ENCODE data around the gene TIRAP.
"Not testable (repeated sequence)": the region's sequence is repeated elsewhere in the genome, so short reads cannot be mapped to it uniquely, and the experiment has no call there.

The TIRAP gene, protein sequence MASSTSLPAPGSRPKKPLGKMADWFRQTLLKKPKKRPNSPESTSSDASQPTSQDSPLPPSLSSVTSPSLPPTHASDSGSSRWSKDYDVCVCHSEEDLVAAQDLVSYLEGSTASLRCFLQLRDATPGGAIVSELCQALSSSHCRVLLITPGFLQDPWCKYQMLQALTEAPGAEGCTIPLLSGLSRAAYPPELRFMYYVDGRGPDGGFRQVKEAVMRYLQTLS

GRCh38 chr11:126282736-126283591 is at the start of gene TIRAP:
Gene TIRAP (plus strand): TSS chr11:126283093. CDS start chr11:126290895, 7,802 bp downstream.
- H3K27me3 ChIP-seq (ENCODE audit: control insufficient read depth, insufficient read depth, low read length), result peaks cover 22% of the 10 kb centered on the region
- no peaks in the 10 kb centered on the region for H3K9me3 ChIP-seq (ENCODE audit: control insufficient read depth, insufficient read depth, low read length)
- peak within 1 kb of the TSS; percentile 82 for H3K4me3 ChIP-seq (ENCODE audit: low read depth, low read length)
- H3K9ac ChIP-seq (ENCODE audit: low read depth, low read length), result peak within 1 kb of the TSS; percentile 50
- no peaks in the 10 kb centered on the region for H3K36me3 ChIP-seq (ENCODE audit: control insufficient read depth, insufficient read depth, low read length)
- H3K4me1 ChIP-seq (ENCODE audit: control insufficient read depth, insufficient read depth, low read length), result peaks cover 5% of the 10 kb centered on the region

- Histone ChIP-seq H3K4me3 (ENCODE audit: low read depth, low read length) (no peak overlapping the region), H3K36me3 (ENCODE audit: control insufficient read depth, insufficient read depth, low read length) (no peaks in the 10 kb centered on the region), H3K9ac (ENCODE audit: low read depth, low read length) (no peak overlapping the region), H3K9me3 (ENCODE audit: control insufficient read depth, insufficient read depth, low read length) (no peaks in the 10 kb centered on the region), H3K27me3 (ENCODE audit: control insufficient read depth, insufficient read depth, low read length) (no peaks in the 10 kb centered on the region), H3K4me1 (ENCODE audit: control insufficient read depth, insufficient read depth, low read length) (no peaks in the 10 kb centered on the region)
Measured at GRCh38 chr11:126233391-126233790, 49.5 kb upstream of the TIRAP start.

DNA sequence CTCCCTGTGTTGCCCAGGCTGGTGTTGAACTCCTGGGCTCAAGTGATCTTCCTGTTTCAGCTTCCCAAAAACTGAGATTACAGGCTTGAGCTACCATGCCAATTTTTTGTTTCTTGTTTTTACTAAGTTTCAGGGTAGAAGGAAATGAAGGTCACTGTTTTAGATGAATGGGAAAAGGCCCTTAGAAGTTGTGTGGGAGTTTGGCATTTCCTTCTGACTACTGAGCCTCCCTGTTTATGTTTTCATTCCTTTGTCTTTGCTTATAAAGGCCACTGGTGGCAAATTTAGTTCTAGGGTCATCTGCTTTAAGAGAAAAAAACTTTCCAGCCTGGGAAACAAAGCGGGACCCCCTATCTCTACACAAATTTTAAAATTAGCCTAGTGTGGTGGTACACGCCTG is 36.3 kb upstream of the TIRAP start:
- Histone ChIP-seq H3K4me1 (ENCODE audit: control insufficient read depth, insufficient read depth, low read length) (no peaks in the 10 kb centered on the region), H3K9me3 (ENCODE audit: control insufficient read depth, insufficient read depth, low read length) (no peaks in the 10 kb centered on the region), H3K27me3 (ENCODE audit: control insufficient read depth, insufficient read depth, low read length) (no peaks in the 10 kb centered on the region), H3K9ac (ENCODE audit: low read depth, low read length) (no peak overlapping the region), H3K4me3 (ENCODE audit: low read depth, low read length) (no peak overlapping the region), H3K36me3 (ENCODE audit: control insufficient read depth, insufficient read depth, low read length) (peaks cover 9% of the 10 kb centered on the region)

DNA sequence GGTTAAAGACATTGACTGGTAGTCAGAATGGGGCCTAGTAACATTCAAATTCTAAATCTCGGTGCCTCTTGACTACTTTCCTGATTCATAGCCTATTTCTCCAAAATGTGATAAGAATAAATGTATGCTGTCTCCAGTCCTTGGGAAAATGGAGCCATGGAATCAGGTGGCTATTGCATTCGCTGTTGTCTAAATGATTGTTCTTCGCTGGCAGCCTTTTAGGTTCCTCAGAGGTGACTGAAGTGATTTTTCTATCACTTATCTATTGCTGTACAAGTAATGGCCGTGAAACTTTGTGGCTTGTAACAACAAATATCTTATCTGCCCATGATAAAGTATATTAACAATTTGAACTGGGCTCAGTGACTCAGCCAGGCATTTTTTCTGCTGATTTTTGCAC is 29.6 kb upstream of the TIRAP start:
- Histone ChIP-seq H3K4me1 (ENCODE audit: control insufficient read depth, insufficient read depth, low read length) (no peaks in the 10 kb centered on the region), H3K4me3 (ENCODE audit: low read depth, low read length) (no peak overlapping the region), H3K9ac (ENCODE audit: low read depth, low read length) (no peak overlapping the region), H3K27me3 (ENCODE audit: control insufficient read depth, insufficient read depth, low read length) (no peaks in the 10 kb centered on the region), H3K36me3 (ENCODE audit: control insufficient read depth, insufficient read depth, low read length) (peaks cover 16% of the 10 kb centered on the region), H3K9me3 (ENCODE audit: control insufficient read depth, insufficient read depth, low read length) (no peaks in the 10 kb centered on the region)

DNA sequence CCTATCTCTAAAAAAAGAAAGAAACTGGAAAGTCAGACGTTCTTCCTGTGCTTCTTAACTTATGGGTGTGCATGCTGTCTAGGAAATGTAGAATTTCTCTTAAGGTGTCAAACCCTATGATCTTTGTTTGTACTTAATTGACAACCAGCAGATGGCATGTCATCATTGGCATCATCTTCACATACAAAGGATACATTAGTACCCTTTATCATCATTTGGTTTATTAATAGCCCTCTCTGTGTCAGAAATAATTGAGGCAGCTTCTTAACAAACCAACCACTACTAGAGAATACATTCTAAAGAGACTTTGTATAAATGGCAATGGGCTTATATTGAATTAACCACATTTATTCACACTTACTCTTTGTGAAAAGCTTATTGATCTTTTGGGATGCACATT is 28.1 kb upstream of the TIRAP start:
- H3K9ac ChIP-seq (ENCODE audit: low read depth, low read length), result no peak overlapping the region
- H3K4me1 ChIP-seq (ENCODE audit: control insufficient read depth, insufficient read depth, low read length), result no peaks in the 10 kb centered on the region
- no peak overlapping the region for H3K4me3 ChIP-seq (ENCODE audit: low read depth, low read length)
- no peaks in the 10 kb centered on the region for H3K9me3 ChIP-seq (ENCODE audit: control insufficient read depth, insufficient read depth, low read length)
- H3K27me3 ChIP-seq (ENCODE audit: control insufficient read depth, insufficient read depth, low read length), result no peaks in the 10 kb centered on the region
- peaks cover 16% of the 10 kb centered on the region for H3K36me3 ChIP-seq (ENCODE audit: control insufficient read depth, insufficient read depth, low read length)

- not testable (repeated sequence) for H3K4me3 ChIP-seq (ENCODE audit: low read depth, low read length); H3K27me3 ChIP-seq (ENCODE audit: control insufficient read depth, insufficient read depth, low read length); H3K9ac ChIP-seq (ENCODE audit: low read depth, low read length); H3K9me3 ChIP-seq (ENCODE audit: control insufficient read depth, insufficient read depth, low read length); H3K4me1 ChIP-seq (ENCODE audit: control insufficient read depth, insufficient read depth, low read length)
- H3K36me3 ChIP-seq (ENCODE audit: control insufficient read depth, insufficient read depth, low read length), result peaks cover 16% of the 10 kb centered on the region
Measured at GRCh38 chr11:126255507-126255906, 27.4 kb upstream of the TIRAP start.

DNA sequence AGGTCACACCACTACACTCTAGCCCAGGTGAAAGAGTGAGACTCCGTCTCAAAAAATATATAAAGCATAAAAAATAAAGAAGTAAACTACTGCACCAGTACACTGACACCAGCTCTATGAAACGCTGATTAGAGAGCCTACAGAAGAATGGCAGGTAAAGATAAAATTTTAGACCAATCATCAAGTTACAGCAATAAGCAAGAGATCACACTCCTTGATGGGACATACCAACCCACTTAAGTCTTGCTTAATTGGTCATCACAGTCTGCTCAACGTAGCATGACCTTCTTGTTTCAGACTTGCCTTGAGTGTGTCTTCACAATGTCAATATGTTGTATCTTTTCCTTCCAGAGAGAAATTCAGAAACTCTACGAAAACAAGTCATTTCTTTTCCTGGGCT is 26.7 kb upstream of the TIRAP start:
- no peaks in the 10 kb centered on the region for H3K9me3 ChIP-seq (ENCODE audit: control insufficient read depth, insufficient read depth, low read length)
- H3K4me1 ChIP-seq (ENCODE audit: control insufficient read depth, insufficient read depth, low read length), result no peaks in the 10 kb centered on the region
- H3K36me3 ChIP-seq (ENCODE audit: control insufficient read depth, insufficient read depth, low read length), result peaks cover 20% of the 10 kb centered on the region
- no peaks in the 10 kb centered on the region for H3K27me3 ChIP-seq (ENCODE audit: control insufficient read depth, insufficient read depth, low read length)
- H3K4me3 ChIP-seq (ENCODE audit: low read depth, low read length), result no peak overlapping the region
- no peak overlapping the region for H3K9ac ChIP-seq (ENCODE audit: low read depth, low read length)

GRCh38 chr11:126257144-126257543 is 25.7 kb upstream of the TIRAP start:
- Histone ChIP-seq H3K4me1 (ENCODE audit: control insufficient read depth, insufficient read depth, low read length) (no peaks in the 10 kb centered on the region), H3K36me3 (ENCODE audit: control insufficient read depth, insufficient read depth, low read length) (peaks cover 22% of the 10 kb centered on the region), H3K9ac (ENCODE audit: low read depth, low read length) (no peak overlapping the region), H3K4me3 (ENCODE audit: low read depth, low read length) (no peak overlapping the region), H3K27me3 (ENCODE audit: control insufficient read depth, insufficient read depth, low read length) (no peaks in the 10 kb centered on the region), H3K9me3 (ENCODE audit: control insufficient read depth, insufficient read depth, low read length) (no peaks in the 10 kb centered on the region)

GRCh38 chr11:126257764-126258163 is 25.1 kb upstream of the TIRAP start:
- Histone ChIP-seq H3K27me3 (ENCODE audit: control insufficient read depth, insufficient read depth, low read length) (no peaks in the 10 kb centered on the region), H3K9me3 (ENCODE audit: control insufficient read depth, insufficient read depth, low read length) (no peaks in the 10 kb centered on the region), H3K36me3 (ENCODE audit: control insufficient read depth, insufficient read depth, low read length) (peaks cover 26% of the 10 kb centered on the region), H3K4me3 (ENCODE audit: low read depth, low read length) (no peak overlapping the region), H3K9ac (ENCODE audit: low read depth, low read length) (no peak overlapping the region), H3K4me1 (ENCODE audit: control insufficient read depth, insufficient read depth, low read length) (no peaks in the 10 kb centered on the region)

DNA sequence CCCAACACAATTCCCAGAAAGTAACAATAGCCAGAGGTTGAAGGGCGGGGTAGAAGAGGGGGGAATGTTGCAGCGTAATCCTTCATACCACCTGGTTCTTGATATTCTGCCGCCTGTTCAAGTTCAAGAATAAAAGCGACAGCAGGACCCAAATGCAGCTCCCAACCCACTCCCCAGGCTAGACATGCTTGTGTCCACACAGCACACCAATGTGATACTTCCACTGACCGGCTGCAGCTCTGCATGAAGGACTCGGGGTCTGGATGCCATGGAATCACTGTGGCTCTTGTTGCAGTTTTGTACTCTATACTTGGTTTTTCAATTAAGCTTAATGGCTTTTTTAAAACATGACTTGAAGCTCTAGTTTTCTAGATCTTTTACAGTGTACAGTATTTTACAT is 20.7 kb upstream of the TIRAP start:
- Histone ChIP-seq H3K36me3 (ENCODE audit: control insufficient read depth, insufficient read depth, low read length) (peaks cover 55% of the 10 kb centered on the region), H3K9ac (ENCODE audit: low read depth, low read length) (no peak overlapping the region)

GRCh38 chr11:126263489-126263888 is 19.4 kb upstream of the TIRAP start:
- H3K4me1 ChIP-seq (ENCODE audit: control insufficient read depth, insufficient read depth, low read length), result peaks cover 4% of the 10 kb centered on the region
- no peaks in the 10 kb centered on the region for H3K9me3 ChIP-seq (ENCODE audit: control insufficient read depth, insufficient read depth, low read length)
- H3K4me3 ChIP-seq (ENCODE audit: low read depth, low read length), result no peak overlapping the region
- H3K27me3 ChIP-seq (ENCODE audit: control insufficient read depth, insufficient read depth, low read length), result no peaks in the 10 kb centered on the region
- no peak overlapping the region for H3K9ac ChIP-seq (ENCODE audit: low read depth, low read length)
- H3K36me3 ChIP-seq (ENCODE audit: control insufficient read depth, insufficient read depth, low read length), result peaks cover 52% of the 10 kb centered on the region

More for the DNA sequence above, 20.7 kb upstream of the TIRAP start:
- H3K9me3 ChIP-seq (ENCODE audit: control insufficient read depth, insufficient read depth, low read length), result no peaks in the 10 kb centered on the region
- no peaks in the 10 kb centered on the region for H3K27me3 ChIP-seq (ENCODE audit: control insufficient read depth, insufficient read depth, low read length)
- H3K4me3 ChIP-seq (ENCODE audit: low read depth, low read length), result no peak overlapping the region
- H3K4me1 ChIP-seq (ENCODE audit: control insufficient read depth, insufficient read depth, low read length), result no peaks in the 10 kb centered on the region

DNA sequence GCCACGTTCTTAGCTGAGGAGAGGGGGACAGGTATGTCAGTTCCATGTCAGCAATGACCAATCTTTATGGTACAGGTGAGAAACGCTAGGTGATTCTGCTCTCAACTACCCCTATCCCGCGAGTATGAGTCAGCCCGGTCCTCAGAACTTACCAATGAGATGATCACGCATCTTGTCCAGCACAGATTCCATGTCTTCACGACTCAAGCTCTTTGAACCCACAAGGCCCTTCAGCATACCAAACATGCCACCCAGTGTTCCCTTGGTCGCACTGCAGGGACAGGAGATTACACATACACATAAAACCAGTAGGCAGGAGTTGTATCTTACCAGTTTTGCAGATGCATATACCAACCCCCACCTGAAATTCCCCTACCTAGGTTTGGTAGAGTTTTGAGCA is 17.1 kb upstream of the TIRAP start:
- Histone ChIP-seq H3K36me3 (ENCODE audit: control insufficient read depth, insufficient read depth, low read length) (peaks cover 51% of the 10 kb centered on the region), H3K27me3 (ENCODE audit: control insufficient read depth, insufficient read depth, low read length) (no peaks in the 10 kb centered on the region), H3K9me3 (ENCODE audit: control insufficient read depth, insufficient read depth, low read length) (no peaks in the 10 kb centered on the region)

More for the DNA sequence above, 17.1 kb upstream of the TIRAP start:
- Histone ChIP-seq H3K4me3 (ENCODE audit: low read depth, low read length) (no peak overlapping the region), H3K4me1 (ENCODE audit: control insufficient read depth, insufficient read depth, low read length) (peaks cover 6% of the 10 kb centered on the region), H3K9ac (ENCODE audit: low read depth, low read length) (no peak overlapping the region)
